ENCODE data around the gene HCK.

The HCK gene

GRCh38 chr20:32088759-32089158 lies 36.7 kb downstream of the HCK start:
- no peak overlapping the region for H2AFZ ChIP-seq (ENCODE audit: insufficient read depth, low read length, poor library complexity)
- H3K27ac ChIP-seq (ENCODE audit: low read depth, low read length) = no peak overlapping the region
- H2BK12ac ChIP-seq (ENCODE audit: low read length) = no peak overlapping the region
- no peak overlapping the region for H2BK5ac ChIP-seq (ENCODE audit: low read depth, low read length, poor library complexity)
- H3K79me2 ChIP-seq (ENCODE audit: control insufficient read depth, insufficient read depth, low read length, poor library complexity) = no peaks in the 10 kb centered on the region
- no peak overlapping the region for H3K4ac ChIP-seq (ENCODE audit: low read depth, low read length)
- no peak for DNase-seq
- H3K4me2 ChIP-seq (ENCODE audit: low read length) = no peak overlapping the region
- no peak overlapping the region for H3K4me3 ChIP-seq (ENCODE audit: low read depth, low read length)
- no peaks in the 10 kb centered on the region for H3K79me1 ChIP-seq (ENCODE audit: low read length)
- no peaks in the 10 kb centered on the region for H3K27me3 ChIP-seq (ENCODE audit: insufficient read depth, low read length)
- no peak overlapping the region for H4K12ac ChIP-seq (ENCODE audit: low read depth, low read length)
- no peak overlapping the region for H2AK5ac ChIP-seq (ENCODE audit: low read length)
- no peak overlapping the region for H3K23ac ChIP-seq (ENCODE audit: low read length)
- no CpG with 5 or more reads among the region's 3 CpGs for WGBS (ENCODE audit: extremely low coverage, insufficient coverage, insufficient read length)
- no peak overlapping the region for H3K9ac ChIP-seq (ENCODE audit: low read length)
- no peak overlapping the region for H4K8ac ChIP-seq (ENCODE audit: low read depth, low read length)
- H3K14ac ChIP-seq (ENCODE audit: low read length) = no peak overlapping the region
- no peaks in the 10 kb centered on the region for H3K36me3 ChIP-seq (ENCODE audit: control insufficient read depth in 1 of 2, insufficient read depth in 2 of 2, low read length in 2 of 2)
- no peaks in the 10 kb centered on the region for H3K9me3 ChIP-seq (ENCODE audit: insufficient read depth, low read depth, low read length)
- H3K4me1 ChIP-seq (ENCODE audit: control insufficient read depth in 1 of 2, insufficient read depth in 2 of 2, low read length in 2 of 2) = no peaks in the 10 kb centered on the region
- H4K91ac ChIP-seq (ENCODE audit: low read depth, low read length) = no peak overlapping the region
- H2BK120ac ChIP-seq (ENCODE audit: insufficient read depth, low read length, poor library complexity) = no peak overlapping the region
- H3K18ac ChIP-seq (ENCODE audit: low read length) = no peak overlapping the region

- WGBS (ENCODE audit: extremely low coverage, insufficient coverage, insufficient read length) = no CpG with 5 or more reads among the region's 5 CpGs
- Histone ChIP-seq H3K27ac (ENCODE audit: low read depth, low read length) (no peak overlapping the region), H3K4ac (ENCODE audit: low read depth, low read length) (no peak overlapping the region), H3K27me3 (ENCODE audit: insufficient read depth, low read length) (no peaks in the 10 kb centered on the region), H2BK5ac (ENCODE audit: low read depth, low read length, poor library complexity) (no peak overlapping the region), H3K79me1 (ENCODE audit: low read length) (no peaks in the 10 kb centered on the region), H2AFZ (ENCODE audit: insufficient read depth, low read length, poor library complexity) (no peak overlapping the region), H2BK12ac (ENCODE audit: low read length) (no peak overlapping the region), H3K18ac (ENCODE audit: low read length) (no peak overlapping the region), H3K9ac (ENCODE audit: low read length) (no peak overlapping the region), H3K4me1 (ENCODE audit: control insufficient read depth in 1 of 2, insufficient read depth in 2 of 2, low read length in 2 of 2) (no peaks in the 10 kb centered on the region), H2AK5ac (ENCODE audit: low read length) (no peak overlapping the region), H3K4me3 (ENCODE audit: low read depth, low read length) (no peak overlapping the region), H4K91ac (ENCODE audit: low read depth, low read length) (no peak overlapping the region), H3K14ac (ENCODE audit: low read length) (no peak overlapping the region), H4K8ac (ENCODE audit: low read depth, low read length) (no peak overlapping the region), H3K36me3 (ENCODE audit: control insufficient read depth in 1 of 2, insufficient read depth in 2 of 2, low read length in 2 of 2) (no peaks in the 10 kb centered on the region), H4K12ac (ENCODE audit: low read depth, low read length) (no peak overlapping the region), H3K4me2 (ENCODE audit: low read length) (no peak overlapping the region), H3K79me2 (ENCODE audit: control insufficient read depth, insufficient read depth, low read length, poor library complexity) (no peaks in the 10 kb centered on the region), H3K9me3 (ENCODE audit: insufficient read depth, low read depth, low read length) (no peaks in the 10 kb centered on the region), H2BK120ac (ENCODE audit: insufficient read depth, low read length, poor library complexity) (no peak overlapping the region), H3K23ac (ENCODE audit: low read length) (no peak overlapping the region)
- DNase-seq = no peak
These were observed 37.8 kb downstream of the HCK start for GRCh38 chr20:32089637-32090362.

- Histone ChIP-seq H2BK12ac (ENCODE audit: low read length) (no peak overlapping the region), H3K27ac (ENCODE audit: low read depth, low read length) (no peak overlapping the region), H3K23ac (ENCODE audit: low read length) (no peak overlapping the region), H4K8ac (ENCODE audit: low read depth, low read length) (no peak overlapping the region), H2AK5ac (ENCODE audit: low read length) (no peak overlapping the region), H4K91ac (ENCODE audit: low read depth, low read length) (no peak overlapping the region), H3K27me3 (ENCODE audit: insufficient read depth, low read length) (no peaks in the 10 kb centered on the region), H3K79me1 (ENCODE audit: low read length) (no peaks in the 10 kb centered on the region), H2BK5ac (ENCODE audit: low read depth, low read length, poor library complexity) (no peak overlapping the region), H3K4ac (ENCODE audit: low read depth, low read length) (no peak overlapping the region), H3K4me3 (ENCODE audit: low read depth, low read length) (no peak overlapping the region), H4K12ac (ENCODE audit: low read depth, low read length) (no peak overlapping the region), H3K14ac (ENCODE audit: low read length) (no peak overlapping the region), H2AFZ (ENCODE audit: insufficient read depth, low read length, poor library complexity) (no peak overlapping the region), H3K79me2 (ENCODE audit: control insufficient read depth, insufficient read depth, low read length, poor library complexity) (no peaks in the 10 kb centered on the region), H3K9me3 (ENCODE audit: insufficient read depth, low read depth, low read length) (no peaks in the 10 kb centered on the region), H3K9ac (ENCODE audit: low read length) (no peak overlapping the region), H3K36me3 (ENCODE audit: control insufficient read depth in 1 of 2, insufficient read depth in 2 of 2, low read length in 2 of 2) (no peaks in the 10 kb centered on the region), H3K4me2 (ENCODE audit: low read length) (no peak overlapping the region), H3K4me1 (ENCODE audit: control insufficient read depth in 1 of 2, insufficient read depth in 2 of 2, low read length in 2 of 2) (no peaks in the 10 kb centered on the region), H2BK120ac (ENCODE audit: insufficient read depth, low read length, poor library complexity) (no peak overlapping the region), H3K18ac (ENCODE audit: low read length) (no peak overlapping the region)
- peak; percentile 86 to 92 for DNase-seq
- no CpG with 5 or more reads among the region's 7 CpGs for WGBS (ENCODE audit: extremely low coverage, insufficient coverage, insufficient read length)
These were observed 39.9 kb downstream of the HCK start for GRCh38 chr20:32091888-32092346.

GRCh38 chr20:32098786-32099185 lies 46.7 kb downstream of the HCK start:
- Histone ChIP-seq H4K91ac (ENCODE audit: low read depth, low read length) (no peak overlapping the region), H3K4me1 (ENCODE audit: control insufficient read depth in 1 of 2, insufficient read depth in 2 of 2, low read length in 2 of 2) (peaks cover 5 to 6% of the 10 kb centered on the region in 2 experiments), H3K27ac (ENCODE audit: low read depth, low read length) (no peak overlapping the region), H4K12ac (ENCODE audit: low read depth, low read length) (no peak overlapping the region), H2BK12ac (ENCODE audit: low read length) (no peak overlapping the region), H2BK120ac (ENCODE audit: insufficient read depth, low read length, poor library complexity) (no peak overlapping the region), H3K4ac (ENCODE audit: low read depth, low read length) (no peak overlapping the region), H3K9ac (ENCODE audit: low read length) (no peak overlapping the region), H3K79me2 (ENCODE audit: control insufficient read depth, insufficient read depth, low read length, poor library complexity) (no peaks in the 10 kb centered on the region), H3K4me3 (ENCODE audit: low read depth, low read length) (no peak overlapping the region), H3K36me3 (ENCODE audit: control insufficient read depth in 1 of 2, insufficient read depth in 2 of 2, low read length in 2 of 2) (no peaks in the 10 kb centered on the region), H3K14ac (ENCODE audit: low read length) (no peak overlapping the region), H3K23ac (ENCODE audit: low read length) (no peak overlapping the region), H3K18ac (ENCODE audit: low read length) (no peak overlapping the region), H2BK5ac (ENCODE audit: low read depth, low read length, poor library complexity) (no peak overlapping the region), H3K27me3 (ENCODE audit: insufficient read depth, low read length) (no peaks in the 10 kb centered on the region), H4K8ac (ENCODE audit: low read depth, low read length) (no peak overlapping the region), H3K9me3 (ENCODE audit: insufficient read depth, low read depth, low read length) (no peaks in the 10 kb centered on the region), H2AK5ac (ENCODE audit: low read length) (no peak overlapping the region), H3K4me2 (ENCODE audit: low read length) (no peak overlapping the region), H2AFZ (ENCODE audit: insufficient read depth, low read length, poor library complexity) (no peak overlapping the region), H3K79me1 (ENCODE audit: low read length) (no peaks in the 10 kb centered on the region)
- no peak for DNase-seq
- WGBS (ENCODE audit: extremely low coverage, insufficient coverage, insufficient read length) = no CpG with 5 or more reads among the region's 6 CpGs

Measured in trophoblast cell (in vitro differentiated cells and primary cell).